Vagina (tissue), 1 donor: ENCODE data around the gene GPX4. TPM values are rescaled to one million over a fixed set of nuclear protein-coding genes. Genes with fewer than 3 reads are reported as not detected.

ENCODE experiments used
- total RNA-seq: library from RNA; depleted of rRNA; stranded (reverse); fragments of >200 nt; gene quantifications from one replicate; pipeline ENCODE4 v1.2.3, GENCODE V29; 2016

GPX4 gene
- total RNA-seq, 1 donor from 2014 or later = 524 TPM

Other genes starting within 250 kb of the GPX4 start
- 2,325 TPM for gene CFD, start 244.3 kb upstream of the GPX4 start, total RNA-seq
- gene MED16, start 210.8 kb upstream of the GPX4 start, total RNA-seq = 46.9 TPM
- gene RNU6-9, start 210.5 kb upstream of the GPX4 start, total RNA-seq = not detected
- 41.3 TPM for gene R3HDM4, start 190.8 kb upstream of the GPX4 start, total RNA-seq
- not detected for gene KISS1R, start 186.7 kb upstream of the GPX4 start, total RNA-seq
- 10.3 TPM for gene ARID3A, start 178.0 kb upstream of the GPX4 start, total RNA-seq
- 66.8 TPM for gene WDR18, start 119.6 kb upstream of the GPX4 start, total RNA-seq
- gene GRIN3B, start 103.6 kb upstream of the GPX4 start, total RNA-seq = not detected
- gene TMEM259, start 82.9 kb upstream of the GPX4 start, total RNA-seq = 130 TPM
- gene RNU6-2, start 82.5 kb upstream of the GPX4 start, total RNA-seq = not detected
- gene CNN2, start 77.4 kb upstream of the GPX4 start, total RNA-seq = 76.1 TPM
- gene ABCA7, start 63.9 kb upstream of the GPX4 start, total RNA-seq = 29.5 TPM
- gene ARHGAP45, start 36.8 kb upstream of the GPX4 start, total RNA-seq = 36.8 TPM
- gene POLR2E, start 8.6 kb upstream of the GPX4 start, total RNA-seq = 83.7 TPM
- gene SBNO2, start 70.3 kb downstream of the GPX4 start, total RNA-seq = 54.0 TPM
- gene STK11, start 101.8 kb downstream of the GPX4 start, total RNA-seq = 54.5 TPM
- 3.9 TPM for gene CBARP, start 134.0 kb downstream of the GPX4 start, total RNA-seq
- 154 TPM for gene ATP5F1D, start 137.8 kb downstream of the GPX4 start, total RNA-seq
- 170 TPM for gene MIDN, start 144.6 kb downstream of the GPX4 start, total RNA-seq
- gene CIRBP, start 165.3 kb downstream of the GPX4 start, total RNA-seq = 192 TPM
- gene FAM174C, start 171.5 kb downstream of the GPX4 start, total RNA-seq = 64.8 TPM
- not detected for gene EFNA2, start 181.9 kb downstream of the GPX4 start, total RNA-seq